Upper lobe of left lung (tissue), 6 donors: Measurements from ENCODE around the gene SPR. TPM values are rescaled to one million over a fixed set of nuclear protein-coding genes. Genes with fewer than 3 reads are reported as not detected.
A peak's percentile ranks its signal among the peaks of the same experiment; 100 is the strongest.

ENCODE experiments used
- ATAC-seq, 2 donors: fragments of 200-7000 bp; cut with Tn5 transposase; one replicate each; pipeline ENCODE4 v1.9.1; 2022; ENCODE audit warnings: mild to moderate bottlenecking in 2 of 2, moderate library complexity in 2 of 2; ENCODE audit not compliant: low FRiP score in 2 of 2
- DNase-seq, 2 donors: peaks; one replicate each; pipeline ENCODE4 v3.0.0-alpha.2; 2019 to 2020
- H3K27ac ChIP-seq, 4 donors: fragments of 200-600 bp; sonication (generic); one replicate each; pipeline ENCODE4 v1.5.1; 2016 to 2019
- H3K27me3 ChIP-seq, 4 donors: fragments of 200-600 bp; sonication (generic); one replicate each; pipeline ENCODE4 v1.5.1; 2017 to 2019
- H3K36me3 ChIP-seq, 4 donors: fragments of 200-600 bp; sonication (generic); one replicate each; pipeline ENCODE4 v1.5.1; 2016 to 2019
- H3K4me1 ChIP-seq, 4 donors: fragments of 200-600 bp; sonication (generic); one replicate each; pipeline ENCODE4 v1.5.1; 2018 to 2019
- H3K4me3 ChIP-seq, 4 donors: fragments of 200-600 bp; sonication (generic); one replicate each; pipeline ENCODE4 v1.5.1; 2017 to 2019; ENCODE audit warnings: mild to moderate bottlenecking in 2 of 4, moderate library complexity in 1 of 4
- H3K9me3 ChIP-seq, 4 donors: fragments of 200-600 bp; sonication (generic); one replicate each; pipeline ENCODE4 v1.5.1; 2018 to 2019
- EP300 ChIP-seq, 4 donors: sonication (generic); formaldehyde crosslinking; IDR thresholded peaks; one replicate each; pipeline ENCODE4 v1.5.1; 2017; ENCODE audit warnings: antibody characterized with exemption in 4 of 4, control low read depth in 2 of 4
- POLR2A ChIP-seq, 4 donors: fragments of 450-650 bp; IDR thresholded peaks; one replicate each; pipeline ENCODE4 v1.5.1; 2016 to 2017; ENCODE audit warnings: antibody characterized with exemption in 4 of 4, mild to moderate bottlenecking in 2 of 4
- POLR2AphosphoS5 ChIP-seq, 2 donors: sonication (generic); formaldehyde crosslinking; IDR thresholded peaks; one replicate each; pipeline ENCODE4 v1.5.1; 2017; ENCODE audit warnings: antibody characterized with exemption in 2 of 2
- WGBS, 2 donors: methylation state at CpG; one replicate each; pipeline ENCODE4 v1.1.5; 2017 to 2018; 5-methylcytosine and 5-hydroxymethylcytosine counted together
- total RNA-seq, 6 donors: library from RNA; depleted of rRNA in 4 of 6; stranded (reverse); fragments of >200 nt in 4 of 6; gene quantifications; one replicate each; pipeline versions ENCODE4 v1.1.0 to v1.2.1, GENCODE V29; 2016 to 2021
- TF ChIP-seq, protein P1 (sequence below), 6 experiments: fragments of 450-650 bp in 4 of 6; fragments of 200-600 bp in 2 of 6; sonication (generic) in 2 of 6; IDR thresholded peaks; one replicate each; pipeline ENCODE4 v1.5.1; 2016 to 2019; ENCODE audit warnings: antibody characterized with exemption in 6 of 6
- donor health status: DM: no; HTN: no; CAD: no; lungs with moderate emphysema.
- donor health status: DM: no; HTN: yes; CAD: no; lungs with severe emphysema.

Gene SPR
- total RNA-seq, 6 donors from 2014 or later: 26.2 to 49.2 (median 34.2) TPM

DNA sequence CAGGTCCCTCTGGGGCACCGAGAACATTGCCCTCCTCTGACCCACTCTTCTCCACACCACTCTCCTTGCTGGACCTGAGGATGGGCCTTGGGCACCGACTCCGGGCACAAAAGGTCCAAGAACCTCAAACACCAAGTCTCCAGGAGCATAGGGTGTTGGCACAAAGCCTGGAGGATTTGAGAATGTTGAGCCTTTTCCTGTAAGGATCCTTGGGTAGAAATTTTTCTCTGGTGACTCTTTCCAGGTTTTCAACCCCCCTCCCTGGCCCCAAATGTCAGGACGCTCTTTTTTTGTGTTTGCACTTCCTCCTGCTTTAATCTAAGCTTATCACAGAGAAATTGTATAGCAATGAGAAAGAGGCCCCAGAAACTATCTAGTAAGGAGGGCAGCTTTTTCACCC, 9.2 kb downstream of the SPR start:
- Histone ChIP-seq H3K4me3 (no peak overlapping the region), H3K4me1 (peaks cover 5 to 13% (median 10%) of the 10 kb centered on the region in 4 donors), H3K27ac (no peak overlapping the region), H3K9me3 (no peaks in the 10 kb centered on the region), H3K36me3 (peaks cover 0 to 11% (median 9%) of the 10 kb centered on the region in 4 donors), H3K27me3 (peaks cover 0 to 3% (median 0%) of the 10 kb centered on the region in 4 donors)
- 68 to 75% methylated on average over 4 of the region's 4 CpGs for WGBS, 2 donors
- no peak for TF ChIP-seq POLR2A (IDR thresholded peaks at IDR 0.05)
- no peak for TF ChIP-seq EP300 (IDR thresholded peaks at IDR 0.05)
- TF ChIP-seq POLR2AphosphoS5 (IDR thresholded peaks at IDR 0.05): no peak
- TF ChIP-seq, protein P1, sequence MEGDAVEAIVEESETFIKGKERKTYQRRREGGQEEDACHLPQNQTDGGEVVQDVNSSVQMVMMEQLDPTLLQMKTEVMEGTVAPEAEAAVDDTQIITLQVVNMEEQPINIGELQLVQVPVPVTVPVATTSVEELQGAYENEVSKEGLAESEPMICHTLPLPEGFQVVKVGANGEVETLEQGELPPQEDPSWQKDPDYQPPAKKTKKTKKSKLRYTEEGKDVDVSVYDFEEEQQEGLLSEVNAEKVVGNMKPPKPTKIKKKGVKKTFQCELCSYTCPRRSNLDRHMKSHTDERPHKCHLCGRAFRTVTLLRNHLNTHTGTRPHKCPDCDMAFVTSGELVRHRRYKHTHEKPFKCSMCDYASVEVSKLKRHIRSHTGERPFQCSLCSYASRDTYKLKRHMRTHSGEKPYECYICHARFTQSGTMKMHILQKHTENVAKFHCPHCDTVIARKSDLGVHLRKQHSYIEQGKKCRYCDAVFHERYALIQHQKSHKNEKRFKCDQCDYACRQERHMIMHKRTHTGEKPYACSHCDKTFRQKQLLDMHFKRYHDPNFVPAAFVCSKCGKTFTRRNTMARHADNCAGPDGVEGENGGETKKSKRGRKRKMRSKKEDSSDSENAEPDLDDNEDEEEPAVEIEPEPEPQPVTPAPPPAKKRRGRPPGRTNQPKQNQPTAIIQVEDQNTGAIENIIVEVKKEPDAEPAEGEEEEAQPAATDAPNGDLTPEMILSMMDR (IDR thresholded peaks at IDR 0.05): no peak
- no peak for ATAC-seq
- DNase-seq: no peak

DNA sequence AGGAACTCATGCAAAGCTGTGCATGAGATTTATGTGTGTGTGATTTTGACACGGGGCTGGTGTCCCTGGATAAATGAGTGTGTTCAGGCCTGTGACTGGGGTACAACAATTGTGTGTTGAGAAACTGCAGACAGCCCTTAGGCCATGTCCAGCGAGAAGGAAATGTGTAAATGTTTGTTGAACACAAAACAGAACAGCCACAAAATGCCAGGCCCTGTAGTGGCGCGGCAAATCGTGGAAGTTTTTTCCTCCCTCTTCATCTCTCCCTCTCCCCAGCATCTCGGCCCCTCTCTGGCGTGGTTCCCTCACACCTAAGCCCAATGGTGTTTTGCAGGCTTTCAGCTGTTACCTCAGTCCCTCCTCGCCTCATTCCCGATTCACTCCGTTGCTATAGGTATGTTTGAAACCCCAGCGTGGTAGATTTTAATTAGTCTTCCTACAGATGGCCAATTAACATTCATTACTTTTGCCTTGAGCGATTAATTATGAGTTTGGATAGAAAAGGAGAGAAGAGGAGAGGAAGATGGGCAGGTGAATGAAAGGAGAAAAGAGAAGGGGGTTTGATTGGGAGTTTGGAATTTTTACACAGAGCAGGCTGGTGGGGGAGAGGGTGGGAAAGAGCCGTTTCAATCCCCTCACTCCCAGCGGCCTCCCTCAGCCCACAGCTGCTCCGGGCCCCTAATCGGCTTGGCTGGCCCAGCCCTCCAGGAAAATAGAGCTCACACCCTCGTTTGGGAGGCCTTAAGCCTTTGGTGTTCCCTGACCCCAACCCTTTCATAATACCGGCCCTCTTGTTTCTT, 10.8 kb downstream of the SPR start:
- H3K27me3 ChIP-seq: peaks cover 0 to 3% (median 0%) of the 10 kb centered on the region in 4 donors
- no peak overlapping the region for H3K27ac ChIP-seq
- H3K9me3 ChIP-seq: no peaks in the 10 kb centered on the region
- peaks cover 5 to 13% (median 10%) of the 10 kb centered on the region in 4 donors for H3K4me1 ChIP-seq
- TF ChIP-seq, protein P1 (IDR thresholded peaks at IDR 0.05): no peak
- no peak for TF ChIP-seq POLR2AphosphoS5 (IDR thresholded peaks at IDR 0.05)
- no peak for TF ChIP-seq POLR2A (IDR thresholded peaks at IDR 0.05)
- TF ChIP-seq EP300 (IDR thresholded peaks at IDR 0.05): no peak
- no peaks in the 10 kb centered on the region for H3K36me3 ChIP-seq
- no peak overlapping the region for H3K4me3 ChIP-seq
- peak in 1 of 2 donors; percentile 13 for DNase-seq
- WGBS, 2 donors: 69 to 73% methylated on average over 18 of the region's 18 CpGs
- ATAC-seq: no peak

DNA sequence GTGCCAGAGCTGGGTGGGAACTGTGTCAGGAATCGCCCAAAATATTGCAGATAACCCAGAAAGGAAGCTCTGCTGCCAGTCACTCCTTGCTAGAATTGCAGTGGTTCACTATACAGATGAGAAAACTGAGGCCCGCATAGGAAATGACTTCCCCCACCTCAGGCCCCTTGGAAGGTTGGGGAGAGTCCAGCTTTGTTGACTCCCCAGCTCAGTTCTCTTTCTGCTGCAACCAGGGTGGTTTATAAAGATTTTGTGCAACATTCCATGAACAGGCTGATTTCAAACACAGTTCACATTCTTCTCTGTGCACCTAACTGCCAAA, 11.3 kb downstream of the SPR start:
- no peak for ATAC-seq
- WGBS, 2 donors: 87 to 100% methylated on average over 1 to 2 of the region's 2 CpGs
- Histone ChIP-seq H3K27ac (no peak overlapping the region), H3K4me3 (no peak overlapping the region), H3K4me1 (peaks cover 5 to 13% (median 10%) of the 10 kb centered on the region in 4 donors), H3K36me3 (no peaks in the 10 kb centered on the region), H3K9me3 (no peaks in the 10 kb centered on the region), H3K27me3 (peaks cover 0 to 3% (median 0%) of the 10 kb centered on the region in 4 donors)
- TF ChIP-seq, protein P1 (IDR thresholded peaks at IDR 0.05): no peak
- TF ChIP-seq POLR2AphosphoS5 (IDR thresholded peaks at IDR 0.05) (no peak), EP300 (IDR thresholded peaks at IDR 0.05) (no peak), POLR2A (IDR thresholded peaks at IDR 0.05) (no peak)
- DNase-seq: no peak

DNA sequence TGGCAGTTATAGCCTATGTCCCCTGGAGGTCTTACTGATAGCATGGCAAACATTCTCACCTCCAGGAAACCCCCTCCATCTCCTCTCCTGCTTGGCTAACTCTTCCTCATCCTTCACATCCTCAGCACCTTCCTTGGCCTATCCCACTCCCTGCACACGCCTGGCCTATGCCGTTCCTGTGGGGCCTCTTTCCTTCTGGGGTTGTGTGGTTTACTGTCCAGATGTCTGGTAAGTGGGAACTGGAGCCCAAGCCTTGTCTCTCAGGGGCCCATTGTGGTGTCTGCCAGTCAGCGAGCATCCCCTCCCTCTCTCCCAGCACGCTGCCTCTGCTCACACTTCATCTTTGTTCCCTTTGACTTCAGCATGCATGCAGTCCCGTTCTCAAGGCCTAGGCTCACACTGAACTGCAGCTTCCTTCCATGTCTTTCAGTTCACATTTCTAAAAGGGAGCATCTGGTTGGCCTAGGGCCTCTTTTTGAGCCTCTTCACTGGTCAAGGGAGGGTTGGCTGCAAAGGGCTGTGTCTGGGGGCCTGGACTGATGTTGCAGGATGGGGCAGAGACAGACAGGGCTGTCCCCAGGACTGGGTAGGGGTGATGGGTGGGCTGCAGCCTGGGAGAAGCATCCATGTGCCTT, 13.1 kb downstream of the SPR start:
- peaks cover 4 to 12% (median 10%) of the 10 kb centered on the region in 4 donors for H3K4me1 ChIP-seq
- H3K36me3 ChIP-seq: no peaks in the 10 kb centered on the region
- no peaks in the 10 kb centered on the region for H3K9me3 ChIP-seq
- H3K27me3 ChIP-seq: no peaks in the 10 kb centered on the region
- 82 to 88% methylated on average over 5 of the region's 5 CpGs for WGBS, 2 donors
- H3K27ac ChIP-seq: no peak overlapping the region
- no peak overlapping the region for H3K4me3 ChIP-seq
- DNase-seq: no peak
- ATAC-seq: no peak
- no peak for TF ChIP-seq POLR2A (IDR thresholded peaks at IDR 0.05)
- TF ChIP-seq POLR2AphosphoS5 (IDR thresholded peaks at IDR 0.05): no peak
- TF ChIP-seq EP300 (IDR thresholded peaks at IDR 0.05): no peak
- TF ChIP-seq, protein P1 (IDR thresholded peaks at IDR 0.05): no peak
